SK-N-SH (cell line): Measurements from ENCODE around the gene UBE2Q1. TPM values are rescaled to one million over a fixed set of nuclear protein-coding genes. Genes with fewer than 3 reads are reported as not detected.
"Not testable (repeated sequence)": the region's sequence is repeated elsewhere in the genome, so short reads cannot be mapped to it uniquely, and the experiment has no call there.

Source experiments
- CTCF ChIA-PET: fragments of 300-600, 350-600 bp; formaldehyde crosslinking; extraction: SDS; loops from one replicate; lab custom pipeline; 2021; lab: Yijun Ruan, JAX
- POLR2A ChIA-PET: fragments of 350-600 bp; sonication (Branson Sonifier 250); formaldehyde crosslinking; extraction: SDS; loops from one replicate; lab custom pipeline; 2020; ENCODE audit warnings: antibody characterized with exemption, inconsistent platforms; lab: Yijun Ruan, JAX
- DNase-seq: peaks from one replicate; pipeline ENCODE4 v3.0.0; 2012
- H2AFZ ChIP-seq: fragments of 200-600 bp; sonication (generic); 2 replicates; pipeline ENCODE4 v1.8.1; 2016; ENCODE audit warnings: antibody characterized with exemption, mild to moderate bottlenecking, low read depth
- H3F3A ChIP-seq: fragments of 200-600 bp; sonication (generic); replicated peaks from 2 replicates; pipeline ENCODE3; 2016; ENCODE audit warnings: antibody characterized with exemption, mild to moderate bottlenecking; ENCODE audit not compliant: insufficient read depth
- H3K27ac ChIP-seq, 2 experiments: fragments of 200-500 bp in 1 of 2; fragments of 200-600 bp in 1 of 2; sonication (Bioruptor generic) in 1 of 2; sonication (generic), shearing (Covaris generic) in 1 of 2; 2 replicates each; pipeline versions ENCODE4 v1.5.1 to v1.6.1; 2014 to 2016; ENCODE audit warnings: low read depth in 2 of 2, inconsistent platforms in 1 of 2, low read length in 1 of 2, mild to moderate bottlenecking in 1 of 2, mixed read lengths in 1 of 2
- H3K27me3 ChIP-seq: fragments of 200-600 bp; sonication (generic), shearing (Covaris generic); 2 replicates; pipeline ENCODE4 v1.6.1; 2016; ENCODE audit warnings: mixed run types; ENCODE audit not compliant: insufficient read depth
- H3K36me3 ChIP-seq, 2 experiments: fragments of 200-500 bp in 1 of 2; fragments of 200-600 bp in 1 of 2; sonication (Bioruptor generic) in 1 of 2; sonication (generic) in 1 of 2; replicated peaks in 1 of 2; 2 replicates each; pipeline versions ENCODE3 to v1.5.1; 2014 to 2016; ENCODE audit warnings: low read length in 1 of 2, mild to moderate bottlenecking in 1 of 2; ENCODE audit not compliant: insufficient read depth in 2 of 2, control insufficient read depth in 1 of 2
- H3K4me1 ChIP-seq, 2 experiments: fragments of 200-500 bp in 1 of 2; fragments of 200-600 bp in 1 of 2; sonication (Bioruptor generic) in 1 of 2; sonication (generic), shearing (Covaris generic) in 1 of 2; 2 replicates each; pipeline versions ENCODE4 v1.5.1 to v1.6.1; 2014 to 2016; ENCODE audit warnings: low read depth in 1 of 2, low read length in 1 of 2, mixed run types in 1 of 2; ENCODE audit not compliant: insufficient read depth in 2 of 2, control insufficient read depth in 1 of 2
- H3K4me2 ChIP-seq: fragments of 200-600 bp; sonication (generic), shearing (Covaris generic); 2 replicates; pipeline ENCODE4 v1.6.1; 2017; ENCODE audit warnings: mixed run types
- H3K4me3 ChIP-seq, 2 experiments: fragments of 200-500 bp in 1 of 2; fragments of 200-600 bp in 1 of 2; sonication (Bioruptor generic) in 1 of 2; sonication (generic), shearing (Covaris generic) in 1 of 2; 2 replicates each; pipeline versions ENCODE4 v1.5.1 to v1.8.1; 2014 to 2016; ENCODE audit warnings: low read depth in 2 of 2, inconsistent platforms in 1 of 2, low read length in 1 of 2, mild to moderate bottlenecking in 1 of 2, mixed read lengths in 1 of 2, moderate library complexity in 1 of 2
- H3K79me2 ChIP-seq: fragments of 200-600 bp; sonication (generic); 2 replicates; pipeline ENCODE4 v1.8.1; 2017; ENCODE audit warnings: mild to moderate bottlenecking; ENCODE audit not compliant: insufficient read depth
- H3K9ac ChIP-seq: fragments of 200-600 bp; sonication (generic); 2 replicates; pipeline ENCODE4 v1.6.1; 2017; ENCODE audit warnings: mixed run types
- H3K9me2 ChIP-seq: fragments of 200-600 bp; sonication (generic); 2 replicates; pipeline ENCODE4 v1.6.1; 2017; ENCODE audit warnings: mixed run types
- H3K9me3 ChIP-seq: fragments of 200-600 bp; sonication (generic); 2 replicates; pipeline ENCODE4 v1.6.1; 2017; ENCODE audit warnings: mixed run types, mild to moderate bottlenecking, moderate library complexity
- H4K20me1 ChIP-seq: fragments of 200-600 bp; sonication (generic); 2 replicates; pipeline ENCODE4 v1.6.1; 2017; ENCODE audit warnings: mild to moderate bottlenecking, mixed run types; ENCODE audit not compliant: insufficient read depth
- EP300 ChIP-seq, 2 experiments: IDR thresholded peaks; 2 replicates each; pipeline versions ENCODE4 v1.4.0 to v1.6.1; 2012; ENCODE audit warnings: borderline replicate concordance in 1 of 2, low read depth in 1 of 2, low read length in 1 of 2
- EZH2phosphoT487 ChIP-seq: fragments of 200-600 bp; sonication (generic); IDR thresholded peaks from 2 replicates; pipeline ENCODE4 v1.6.1; 2017; ENCODE audit warnings: low read depth, mixed run types, mild to moderate bottlenecking, antibody characterized with exemption, moderate library complexity, borderline replicate concordance
- MAX ChIP-seq: IDR thresholded peaks from 2 replicates; pipeline ENCODE4 v1.4.0; 2012; ENCODE audit warnings: low read depth
- NFIC ChIP-seq: IDR thresholded peaks from 2 replicates; pipeline ENCODE4 v1.4.0; 2012; ENCODE audit warnings: borderline replicate concordance
- NRF1 ChIP-seq: IDR thresholded peaks from 2 replicates; pipeline ENCODE4 v1.6.1; 2012; ENCODE audit warnings: low read depth, mild to moderate bottlenecking, low read length
- RAD21 ChIP-seq: IDR thresholded peaks from 2 replicates; pipeline ENCODE4 v1.6.1; 2012; ENCODE audit warnings: mild to moderate bottlenecking, low read length
- RCOR1 ChIP-seq: fragments of 150-350 bp; IDR thresholded peaks from 2 replicates; pipeline ENCODE4 v1.6.1; 2017; ENCODE audit warnings: antibody characterized with exemption, low read length
- REST ChIP-seq: IDR thresholded peaks from 2 replicates; pipeline ENCODE4 v1.6.1; 2012; ENCODE audit warnings: mild to moderate bottlenecking, low read depth, low read length, moderate library complexity
- SMC3 ChIP-seq: IDR thresholded peaks from 2 replicates; pipeline ENCODE4 v1.6.1; 2012; ENCODE audit warnings: low read depth, low read length, improper control_type of control experiment
- TEAD4 ChIP-seq: IDR thresholded peaks from 2 replicates; pipeline ENCODE4 v1.4.0; 2012; ENCODE audit warnings: mild to moderate bottlenecking, borderline replicate concordance; ENCODE audit not compliant: insufficient read depth
- YY1 ChIP-seq: IDR thresholded peaks from 2 replicates; pipeline ENCODE4 v1.4.0; 2012; ENCODE audit warnings: low read depth, mild to moderate bottlenecking
- WGBS: methylation state at CpG from one replicate; pipeline ENCODE4 v1.1.6; 2017; ENCODE audit warnings: low lambda C conversion rate; 5-methylcytosine and 5-hydroxymethylcytosine counted together
- polyA plus RNA-seq, 3 experiments: library from polyadenylated mRNA; depleted of rRNA; stranded (reverse); fragments of >200 nt; gene quantifications; 2 replicates each; pipeline ENCODE4 v1.2.3, GENCODE V29; 2012
- TF ChIP-seq, protein P1 (sequence below): IDR thresholded peaks from 2 replicates; pipeline ENCODE4; 2012
- TF ChIP-seq, protein P2 (sequence below): fragments of 200-600 bp; sonication (generic); IDR thresholded peaks from 2 replicates; pipeline ENCODE4 v1.6.1; 2017; ENCODE audit warnings: antibody characterized with exemption, mild to moderate bottlenecking, moderate library complexity
- TF ChIP-seq, protein P3 (sequence below): IDR thresholded peaks from 2 replicates; pipeline ENCODE4 v1.4.0; 2012; ENCODE audit warnings: low read depth, borderline replicate concordance
- TF ChIP-seq, protein P4 (sequence below): fragments of 150-350 bp; IDR thresholded peaks from 2 replicates; pipeline ENCODE4 v1.6.1; 2016; ENCODE audit warnings: mild to moderate bottlenecking, low read depth, low read length

The UBE2Q1 gene
- polyA plus RNA-seq, 1 of the 3 experiments (the other 2 are of a cell fraction) = 12.5 TPM

GRCh38 chr1:154533952-154534844 lies 24.3 kb downstream of the UBE2Q1 start:
- Histone ChIP-seq H3F3A (no peaks in the 10 kb centered on the region), H2AFZ (no peak overlapping the region), H3K9me3 (no peaks in the 10 kb centered on the region), H3K4me2 (no peak overlapping the region), H3K36me3 (no peaks in the 10 kb centered on the region), H3K4me3 (no peak overlapping the region), H3K4me1 (no peaks in the 10 kb centered on the region), H3K27me3 (no peaks in the 10 kb centered on the region; the same call in 1 of the 2 replicates), H3K79me2 (no peaks in the 10 kb centered on the region), H3K9ac (no peak overlapping the region), H3K27ac (no peak overlapping the region), H4K20me1 (no peaks in the 10 kb centered on the region), H3K9me2 (no peaks in the 10 kb centered on the region)
- 36% methylated on average over 11 of the region's 11 CpGs for WGBS
- TF ChIP-seq NFIC (no peak), NRF1 (no peak), EZH2phosphoT487 (no peak), RCOR1 (no peak), RAD21 (peak; percentile 71), MAX (no peak), SMC3 (peak; percentile 68), YY1 (no peak), REST (no peak), EP300 (IDR thresholded peaks at IDR 0.05; ENCODE audit: borderline replicate concordance in 1 of 2, low read depth in 1 of 2, low read length in 1 of 2) (no peak), TEAD4 (no peak)
- TF ChIP-seq, protein P1, sequence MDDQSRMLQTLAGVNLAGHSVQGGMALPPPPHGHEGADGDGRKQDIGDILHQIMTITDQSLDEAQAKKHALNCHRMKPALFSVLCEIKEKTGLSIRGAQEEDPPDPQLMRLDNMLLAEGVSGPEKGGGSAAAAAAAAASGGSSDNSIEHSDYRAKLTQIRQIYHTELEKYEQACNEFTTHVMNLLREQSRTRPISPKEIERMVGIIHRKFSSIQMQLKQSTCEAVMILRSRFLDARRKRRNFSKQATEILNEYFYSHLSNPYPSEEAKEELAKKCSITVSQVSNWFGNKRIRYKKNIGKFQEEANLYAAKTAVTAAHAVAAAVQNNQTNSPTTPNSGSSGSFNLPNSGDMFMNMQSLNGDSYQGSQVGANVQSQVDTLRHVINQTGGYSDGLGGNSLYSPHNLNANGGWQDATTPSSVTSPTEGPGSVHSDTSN = no peak
- TF ChIP-seq, protein P2, sequence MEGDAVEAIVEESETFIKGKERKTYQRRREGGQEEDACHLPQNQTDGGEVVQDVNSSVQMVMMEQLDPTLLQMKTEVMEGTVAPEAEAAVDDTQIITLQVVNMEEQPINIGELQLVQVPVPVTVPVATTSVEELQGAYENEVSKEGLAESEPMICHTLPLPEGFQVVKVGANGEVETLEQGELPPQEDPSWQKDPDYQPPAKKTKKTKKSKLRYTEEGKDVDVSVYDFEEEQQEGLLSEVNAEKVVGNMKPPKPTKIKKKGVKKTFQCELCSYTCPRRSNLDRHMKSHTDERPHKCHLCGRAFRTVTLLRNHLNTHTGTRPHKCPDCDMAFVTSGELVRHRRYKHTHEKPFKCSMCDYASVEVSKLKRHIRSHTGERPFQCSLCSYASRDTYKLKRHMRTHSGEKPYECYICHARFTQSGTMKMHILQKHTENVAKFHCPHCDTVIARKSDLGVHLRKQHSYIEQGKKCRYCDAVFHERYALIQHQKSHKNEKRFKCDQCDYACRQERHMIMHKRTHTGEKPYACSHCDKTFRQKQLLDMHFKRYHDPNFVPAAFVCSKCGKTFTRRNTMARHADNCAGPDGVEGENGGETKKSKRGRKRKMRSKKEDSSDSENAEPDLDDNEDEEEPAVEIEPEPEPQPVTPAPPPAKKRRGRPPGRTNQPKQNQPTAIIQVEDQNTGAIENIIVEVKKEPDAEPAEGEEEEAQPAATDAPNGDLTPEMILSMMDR = peak; percentile 50
- TF ChIP-seq, protein P3, sequence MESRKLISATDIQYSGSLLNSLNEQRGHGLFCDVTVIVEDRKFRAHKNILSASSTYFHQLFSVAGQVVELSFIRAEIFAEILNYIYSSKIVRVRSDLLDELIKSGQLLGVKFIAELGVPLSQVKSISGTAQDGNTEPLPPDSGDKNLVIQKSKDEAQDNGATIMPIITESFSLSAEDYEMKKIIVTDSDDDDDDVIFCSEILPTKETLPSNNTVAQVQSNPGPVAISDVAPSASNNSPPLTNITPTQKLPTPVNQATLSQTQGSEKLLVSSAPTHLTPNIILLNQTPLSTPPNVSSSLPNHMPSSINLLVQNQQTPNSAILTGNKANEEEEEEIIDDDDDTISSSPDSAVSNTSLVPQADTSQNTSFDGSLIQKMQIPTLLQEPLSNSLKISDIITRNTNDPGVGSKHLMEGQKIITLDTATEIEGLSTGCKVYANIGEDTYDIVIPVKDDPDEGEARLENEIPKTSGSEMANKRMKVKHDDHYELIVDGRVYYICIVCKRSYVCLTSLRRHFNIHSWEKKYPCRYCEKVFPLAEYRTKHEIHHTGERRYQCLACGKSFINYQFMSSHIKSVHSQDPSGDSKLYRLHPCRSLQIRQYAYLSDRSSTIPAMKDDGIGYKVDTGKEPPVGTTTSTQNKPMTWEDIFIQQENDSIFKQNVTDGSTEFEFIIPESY = no peak
- TF ChIP-seq, protein P4, sequence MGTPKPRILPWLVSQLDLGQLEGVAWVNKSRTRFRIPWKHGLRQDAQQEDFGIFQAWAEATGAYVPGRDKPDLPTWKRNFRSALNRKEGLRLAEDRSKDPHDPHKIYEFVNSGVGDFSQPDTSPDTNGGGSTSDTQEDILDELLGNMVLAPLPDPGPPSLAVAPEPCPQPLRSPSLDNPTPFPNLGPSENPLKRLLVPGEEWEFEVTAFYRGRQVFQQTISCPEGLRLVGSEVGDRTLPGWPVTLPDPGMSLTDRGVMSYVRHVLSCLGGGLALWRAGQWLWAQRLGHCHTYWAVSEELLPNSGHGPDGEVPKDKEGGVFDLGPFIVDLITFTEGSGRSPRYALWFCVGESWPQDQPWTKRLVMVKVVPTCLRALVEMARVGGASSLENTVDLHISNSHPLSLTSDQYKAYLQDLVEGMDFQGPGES = no peak
- peak; percentile 71 for DNase-seq
- POLR2A ChIA-PET = no interaction called here
- CTCF ChIA-PET = interaction anchor here (0.6 to 6.1 kb wide), 22 partner anchors 7 to 536 kb away, joined by 3 to 36 read pairs (median 4); partner anchors contain the start of genes CHRNB2, PMVK and UBE2Q1

- H3K27ac ChIP-seq, POLR2A ChIA-PET, H2AFZ ChIP-seq, H3K79me2 ChIP-seq, H3K27me3 ChIP-seq, DNase-seq, H4K20me1 ChIP-seq, H3K4me1 ChIP-seq, H3K4me3 ChIP-seq, H3K36me3 ChIP-seq, H3K9me2 ChIP-seq, H3K9ac ChIP-seq, H3K4me2 ChIP-seq, H3K9me3 ChIP-seq, H3F3A ChIP-seq: not testable (repeated sequence)
- 20% methylated on average over 1 of the region's 13 CpGs for WGBS
- CTCF ChIA-PET = interaction anchor here (0.8 to 1.0 kb wide), 3 partner anchors 15 to 184 kb away, joined by 4 read pairs; no protein-coding TSS in a partner anchor
These were observed 26.5 kb downstream of the UBE2Q1 start for GRCh38 chr1:154531950-154532349.
